Activated B cell treated with CpG ODN at 0.5 μM for 24 hours (primary cell): ENCODE results near the gene KSR2. TPM values are rescaled to one million over a fixed set of nuclear protein-coding genes. Genes with fewer than 3 reads are reported as not detected.

Source experiments
- ATAC-seq: fragments of 200-7000 bp; cut with Tn5 transposase; one replicate; pipeline ENCODE4 v1.10.0; 2021; ENCODE audit warnings: low read depth, mild to moderate bottlenecking, moderate library complexity
- CTCF ChIA-PET: fragments of 350-600 bp; sonication (Branson Sonifier 250); formaldehyde crosslinking; loops from one replicate; lab custom pipeline; 2021; ENCODE audit warnings: antibody characterized with exemption; lab: Charles Lee
- POLR2A ChIA-PET: fragments of 350-600 bp; sonication (Branson Sonifier 250); formaldehyde crosslinking; loops from one replicate; lab custom pipeline; 2021; ENCODE audit warnings: antibody characterized with exemption; lab: Charles Lee
- DNase-seq: peaks from one replicate; pipeline ENCODE4 v3.0.0; 2022
- H3K27ac Mint-ChIP-seq: one replicate; pipeline ENCODE4 v1.8.0; 2020; ENCODE audit warnings: mixed read lengths
- H3K27me3 Mint-ChIP-seq: one replicate; pipeline ENCODE4 v1.8.0; 2021; ENCODE audit warnings: mixed read lengths
- H3K36me3 Mint-ChIP-seq: one replicate; pipeline ENCODE4 v1.8.0; 2021; ENCODE audit warnings: low read depth, mixed read lengths
- H3K4me1 Mint-ChIP-seq: one replicate; pipeline ENCODE4 v1.8.0; 2021; ENCODE audit warnings: mixed read lengths
- H3K4me3 Mint-ChIP-seq: one replicate; pipeline ENCODE4 v1.8.0; 2020; ENCODE audit warnings: mild to moderate bottlenecking, mixed read lengths
- H3K9me3 Mint-ChIP-seq: one replicate; pipeline ENCODE4 v1.8.0; 2020; ENCODE audit warnings: mixed read lengths
- CTCF ChIP-seq: fragments of 200-600 bp; IDR thresholded peaks from one replicate; pipeline ENCODE4 v1.8.0; 2022; ENCODE audit warnings: antibody characterized with exemption, mild to moderate bottlenecking
- intact Hi-C: fragments of 100-400 bp; cut with micrococcal nuclease; formaldehyde crosslinking; loops from one replicate; pipeline ENCODE4 v1.15.1; 2024
- total RNA-seq: library from RNA; stranded (reverse); gene quantifications from 2 replicates; pipeline ENCODE4 v1.2.3, GENCODE V29; 2022

The KSR2 gene
- total RNA-seq, 1 donor from 2014 or later: not detected

- no peak overlapping the region for H3K27ac Mint-ChIP-seq
- no peaks in the 10 kb centered on the region for H3K36me3 Mint-ChIP-seq
- ATAC-seq (no peak), DNase-seq (no peak)
- no peaks in the 10 kb centered on the region for H3K27me3 Mint-ChIP-seq
- ChIA-PET POLR2A (no interaction called here), CTCF (no interaction called here)
- H3K4me3 Mint-ChIP-seq: no peak overlapping the region
- H3K4me1 Mint-ChIP-seq: no peaks in the 10 kb centered on the region
- TF ChIP-seq CTCF: no peak
- peaks cover 13% of the 10 kb centered on the region for H3K9me3 Mint-ChIP-seq
- intact Hi-C loops: no loop called here
Observed at GRCh38 chr12:117689857-117690256, 278.9 kb downstream of the KSR2 start.

- H3K9me3 Mint-ChIP-seq: peaks cover 11% of the 10 kb centered on the region
- CTCF ChIA-PET: no interaction called here
Observed at GRCh38 chr12:117688446-117688845, 280.3 kb downstream of the KSR2 start.

GRCh38 chr12:117686911-117687377 lies 281.8 kb downstream of the KSR2 start:
- H3K36me3 Mint-ChIP-seq: no peaks in the 10 kb centered on the region
- peaks cover 6% of the 10 kb centered on the region for H3K9me3 Mint-ChIP-seq
- no peak for DNase-seq
- ChIA-PET POLR2A (no interaction called here), CTCF (no interaction called here)
- intact Hi-C loops: no loop called here
- H3K27ac Mint-ChIP-seq: no peak overlapping the region
- H3K27me3 Mint-ChIP-seq: no peaks in the 10 kb centered on the region
- no peak overlapping the region for H3K4me3 Mint-ChIP-seq
- ATAC-seq: no peak
- H3K4me1 Mint-ChIP-seq: no peaks in the 10 kb centered on the region
- no peak for TF ChIP-seq CTCF

More at GRCh38 chr12:117688446-117688845, 280.3 kb downstream of the KSR2 start:
- intact Hi-C loops: no loop called here
- Mint-ChIP-seq H3K36me3 (no peaks in the 10 kb centered on the region), H3K4me3 (no peak overlapping the region), H3K27me3 (no peaks in the 10 kb centered on the region), H3K4me1 (no peaks in the 10 kb centered on the region), H3K27ac (no peak overlapping the region)
- DNase-seq: no peak
- POLR2A ChIA-PET: no interaction called here
- TF ChIP-seq CTCF: no peak
- ATAC-seq: no peak

- DNase-seq: no peak
- H3K4me3 Mint-ChIP-seq: no peak overlapping the region
Observed at GRCh38 chr12:117686210-117686609, 282.6 kb downstream of the KSR2 start.

More at GRCh38 chr12:117686210-117686609, 282.6 kb downstream of the KSR2 start:
- POLR2A ChIA-PET: no interaction called here
- Mint-ChIP-seq H3K36me3 (no peaks in the 10 kb centered on the region), H3K27me3 (no peaks in the 10 kb centered on the region), H3K9me3 (peaks cover 4% of the 10 kb centered on the region), H3K27ac (no peak overlapping the region), H3K4me1 (no peaks in the 10 kb centered on the region)
- intact Hi-C loops: no loop called here
- TF ChIP-seq CTCF: no peak
- no peak for ATAC-seq
- CTCF ChIA-PET: no interaction called here
